K562 (cell line): Measurements from ENCODE around the gene CDCP1. TPM values are rescaled to one million over a fixed set of nuclear protein-coding genes. Genes with fewer than 3 reads are reported as not detected.

ENCODE experiments used
- ASH1L ChIP-seq: fragments of 450-650 bp; IDR thresholded peaks from 2 replicates; pipeline ENCODE4 v1.6.1; 2018; ENCODE audit warnings: borderline replicate concordance, mild to moderate bottlenecking, low read depth; ENCODE audit not compliant: partially characterized antibody
- EZH2 ChIP-seq: IDR thresholded peaks from 2 replicates; pipeline ENCODE4 v1.6.1; 2012; ENCODE audit warnings: low read depth, mild to moderate bottlenecking, inconsistent platforms, low read length, borderline replicate concordance
- FOXP1 ChIP-seq: sonication (generic); formaldehyde crosslinking; IDR thresholded peaks from 2 replicates; pipeline ENCODE4 v1.8.0; 2022; ENCODE audit warnings: mild to moderate bottlenecking, missing genetic modification reagents
- GTF2A2 ChIP-seq: IDR thresholded peaks from 2 replicates; pipeline ENCODE4 v1.6.1; 2016; ENCODE audit warnings: mild to moderate bottlenecking, missing genetic modification characterization, missing compliant biosample characterization
- JUND ChIP-seq, 2 experiments: IDR thresholded peaks; 2 replicates in 1 of 2; 3 replicates in 1 of 2; pipeline ENCODE4 v1.6.1; 2011; ENCODE audit warnings: borderline replicate concordance in 2 of 2, low read depth in 2 of 2, low read length in 2 of 2, improper control_type of control experiment in 1 of 2, missing biosample characterization in 1 of 2, missing genetic modification characterization in 1 of 2, missing genetic modification reagents in 1 of 2
- KDM1A ChIP-seq, 2 experiments: fragments of 450-650 bp; IDR thresholded peaks; 2 replicates each; pipeline ENCODE4 v1.6.1; 2016; ENCODE audit warnings: mild to moderate bottlenecking in 2 of 2
- KDM4B ChIP-seq, 2 experiments: fragments of 450-650 bp in 1 of 2; sonication (generic) in 1 of 2; IDR thresholded peaks; 2 replicates each; pipeline ENCODE4 v1.6.1; 2016 to 2017; ENCODE audit warnings: borderline replicate concordance in 2 of 2, antibody characterized with exemption in 1 of 2, low read depth in 1 of 2, mild to moderate bottlenecking in 1 of 2
- NBN ChIP-seq: fragments of 450-650 bp; IDR thresholded peaks from 2 replicates; pipeline ENCODE4 v1.6.1; 2016; ENCODE audit warnings: low read depth, mild to moderate bottlenecking
- NFE2 ChIP-seq: IDR thresholded peaks from 2 replicates; pipeline ENCODE4 v1.6.1; 2014; ENCODE audit warnings: antibody characterized with exemption, low read depth
- NR2C2 ChIP-seq, 2 experiments: fragments of 200-800 bp in 1 of 2; sonication (Bioruptor generic) in 1 of 2; sonication (generic) in 1 of 2; formaldehyde crosslinking in 1 of 2; IDR thresholded peaks; 2 replicates each; pipeline versions ENCODE4 v1.6.1 to v1.8.0; 2016 to 2022; ENCODE audit warnings: mild to moderate bottlenecking in 1 of 2, missing compliant biosample characterization in 1 of 2, missing genetic modification characterization in 1 of 2, missing genetic modification reagents in 1 of 2
- POLR2H ChIP-seq: IDR thresholded peaks from 2 replicates; pipeline ENCODE4 v1.6.1; 2016; ENCODE audit warnings: missing genetic modification characterization, low read depth, mild to moderate bottlenecking, control low read depth, missing compliant biosample characterization, moderate library complexity
- ZEB2 ChIP-seq: fragments of 450-650 bp; IDR thresholded peaks from 2 replicates; pipeline ENCODE4 v1.6.1; 2016
- ZFP30 ChIP-seq: fragments of 250-450 bp; sonication (Bioruptor Pico); IDR thresholded peaks from 2 replicates; pipeline ENCODE4 v1.8.0; 2022; ENCODE audit warnings: moderate library complexity, mild to moderate bottlenecking, inconsistent platforms, borderline replicate concordance
- ZNF239 ChIP-seq: fragments of 250-450 bp; sonication (Bioruptor Pico); IDR thresholded peaks from 2 replicates; pipeline ENCODE4 v1.4.0; 2020; ENCODE audit warnings: mild to moderate bottlenecking
- polyA plus RNA-seq, 8 experiments: library from polyadenylated mRNA; depleted of rRNA in 4 of 8; stranded (reverse) in 5 of 8; unstranded in 3 of 8; fragments of >200 nt; fragmentation: Nextera tagmentation in 2 of 8; fragmentation: Illumina TruSeq in 1 of 8; extraction: Ambion mirVana in 2 of 8; extraction: Trizol in 1 of 8; gene quantifications; 2 replicates each; pipeline versions ENCODE4 v1.2.1 to v1.2.3, GENCODE V29; 2011 to 2014; ENCODE audit warnings: inconsistent platforms in 1 of 8, missing spikeins in 1 of 8
- total RNA-seq, 7 experiments: library from RNA; depleted of rRNA in 6 of 7; stranded (reverse); fragments of >200 nt in 6 of 7; fragmentation: Illumina TruSeq in 2 of 7; extraction: Trizol in 2 of 7; gene quantifications; 2 replicates each; pipeline versions ENCODE4 v1.2.1 to v1.2.3, GENCODE V29; 2011 to 2021; ENCODE audit warnings: low replicate concordance in 1 of 7
- TF ChIP-seq, protein P1 (sequence below): fragments of 250-450 bp; sonication (Bioruptor Pico); IDR thresholded peaks from 2 replicates; pipeline ENCODE4 v1.9.0; 2021; ENCODE audit warnings: mild to moderate bottlenecking, inconsistent platforms
- TF ChIP-seq, protein P2 (sequence below): fragments of 450-650 bp; formaldehyde crosslinking; IDR thresholded peaks from 2 replicates; pipeline ENCODE4 v1.4.0; 2020; ENCODE audit warnings: mild to moderate bottlenecking, moderate library complexity
- TF ChIP-seq, protein P3 (sequence below), 2 experiments: IDR thresholded peaks; 2 replicates each; pipeline ENCODE4 v1.6.1; 2012; ENCODE audit warnings: improper control_type of control experiment in 2 of 2, low read depth in 2 of 2, low read length in 2 of 2, borderline replicate concordance in 1 of 2
- TF ChIP-seq, protein P4 (sequence below): fragments of 200-800 bp; sonication (Bioruptor generic); IDR thresholded peaks from 2 replicates; pipeline ENCODE4 v1.6.1; 2017; ENCODE audit warnings: missing genetic modification characterization, missing compliant biosample characterization

Gene CDCP1
- total and polyA plus RNA-seq, 9 of the 15 experiments (the other 6 are each of a cell fraction or from before 2014, with no cell fraction given), result 3.9 to 16.4 (median 5.2) TPM

DNA sequence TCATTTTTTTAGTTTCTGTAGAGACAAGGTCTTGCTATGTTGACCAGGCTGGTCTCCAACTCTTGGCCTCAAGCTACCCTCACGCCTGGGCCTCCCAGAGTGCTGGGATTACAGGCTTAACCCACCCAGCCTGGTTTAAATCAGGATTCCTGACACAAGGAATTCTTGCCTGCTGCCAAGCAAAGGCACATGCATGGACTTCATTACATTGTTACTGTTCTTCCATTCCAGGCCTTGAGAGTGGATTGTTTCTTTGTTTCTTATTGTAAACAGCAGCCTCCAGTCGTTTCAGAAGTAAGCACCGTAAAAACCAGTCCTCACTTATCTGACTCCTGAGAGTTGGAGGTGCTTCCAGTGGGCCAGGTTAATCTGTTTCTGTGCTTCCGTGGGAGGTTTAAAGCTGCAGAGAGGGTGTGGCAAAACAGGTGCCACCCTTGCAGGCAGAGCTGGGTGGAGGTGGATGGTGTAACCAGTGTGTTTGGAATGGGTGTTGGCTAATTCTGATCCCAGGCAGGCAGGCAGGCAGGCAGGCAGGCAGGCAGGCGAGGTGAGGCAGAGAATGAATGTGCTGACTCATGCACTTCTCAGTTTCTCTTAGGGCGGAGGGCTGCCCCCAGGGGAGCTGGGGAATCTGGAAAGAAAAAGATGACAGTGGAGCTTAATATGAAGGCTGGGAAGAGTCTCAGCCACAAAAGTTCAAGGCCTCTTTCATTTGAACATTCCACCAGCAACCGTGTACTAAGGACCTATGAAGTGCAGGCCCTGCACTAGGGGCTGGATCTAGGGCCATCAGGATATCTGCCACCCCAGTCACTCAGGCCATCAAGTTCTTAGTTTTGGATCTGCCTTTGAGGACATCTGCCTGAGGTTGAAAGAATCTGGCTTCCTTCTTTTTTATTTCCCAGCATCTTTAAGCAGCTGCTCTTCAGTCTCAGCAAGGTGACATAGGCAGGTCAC, 37.0 kb upstream of the CDCP1 start (continued):
- TF ChIP-seq FOXP1 (CRISPR knock-in tag), result no peak
- no peak for TF ChIP-seq ASH1L
- peak; percentile 98 for TF ChIP-seq NFE2
- TF ChIP-seq, protein P1, sequence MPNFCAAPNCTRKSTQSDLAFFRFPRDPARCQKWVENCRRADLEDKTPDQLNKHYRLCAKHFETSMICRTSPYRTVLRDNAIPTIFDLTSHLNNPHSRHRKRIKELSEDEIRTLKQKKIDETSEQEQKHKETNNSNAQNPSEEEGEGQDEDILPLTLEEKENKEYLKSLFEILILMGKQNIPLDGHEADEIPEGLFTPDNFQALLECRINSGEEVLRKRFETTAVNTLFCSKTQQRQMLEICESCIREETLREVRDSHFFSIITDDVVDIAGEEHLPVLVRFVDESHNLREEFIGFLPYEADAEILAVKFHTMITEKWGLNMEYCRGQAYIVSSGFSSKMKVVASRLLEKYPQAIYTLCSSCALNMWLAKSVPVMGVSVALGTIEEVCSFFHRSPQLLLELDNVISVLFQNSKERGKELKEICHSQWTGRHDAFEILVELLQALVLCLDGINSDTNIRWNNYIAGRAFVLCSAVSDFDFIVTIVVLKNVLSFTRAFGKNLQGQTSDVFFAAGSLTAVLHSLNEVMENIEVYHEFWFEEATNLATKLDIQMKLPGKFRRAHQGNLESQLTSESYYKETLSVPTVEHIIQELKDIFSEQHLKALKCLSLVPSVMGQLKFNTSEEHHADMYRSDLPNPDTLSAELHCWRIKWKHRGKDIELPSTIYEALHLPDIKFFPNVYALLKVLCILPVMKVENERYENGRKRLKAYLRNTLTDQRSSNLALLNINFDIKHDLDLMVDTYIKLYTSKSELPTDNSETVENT (CRISPR knock-in tag), result no peak
- TF ChIP-seq, protein P2, sequence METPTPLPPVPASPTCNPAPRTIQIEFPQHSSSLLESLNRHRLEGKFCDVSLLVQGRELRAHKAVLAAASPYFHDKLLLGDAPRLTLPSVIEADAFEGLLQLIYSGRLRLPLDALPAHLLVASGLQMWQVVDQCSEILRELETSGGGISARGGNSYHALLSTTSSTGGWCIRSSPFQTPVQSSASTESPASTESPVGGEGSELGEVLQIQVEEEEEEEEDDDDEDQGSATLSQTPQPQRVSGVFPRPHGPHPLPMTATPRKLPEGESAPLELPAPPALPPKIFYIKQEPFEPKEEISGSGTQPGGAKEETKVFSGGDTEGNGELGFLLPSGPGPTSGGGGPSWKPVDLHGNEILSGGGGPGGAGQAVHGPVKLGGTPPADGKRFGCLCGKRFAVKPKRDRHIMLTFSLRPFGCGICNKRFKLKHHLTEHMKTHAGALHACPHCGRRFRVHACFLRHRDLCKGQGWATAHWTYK (CRISPR knock-in tag), result no peak
- TF ChIP-seq GTF2A2 (tag), result no peak
- TF ChIP-seq, protein P3, sequence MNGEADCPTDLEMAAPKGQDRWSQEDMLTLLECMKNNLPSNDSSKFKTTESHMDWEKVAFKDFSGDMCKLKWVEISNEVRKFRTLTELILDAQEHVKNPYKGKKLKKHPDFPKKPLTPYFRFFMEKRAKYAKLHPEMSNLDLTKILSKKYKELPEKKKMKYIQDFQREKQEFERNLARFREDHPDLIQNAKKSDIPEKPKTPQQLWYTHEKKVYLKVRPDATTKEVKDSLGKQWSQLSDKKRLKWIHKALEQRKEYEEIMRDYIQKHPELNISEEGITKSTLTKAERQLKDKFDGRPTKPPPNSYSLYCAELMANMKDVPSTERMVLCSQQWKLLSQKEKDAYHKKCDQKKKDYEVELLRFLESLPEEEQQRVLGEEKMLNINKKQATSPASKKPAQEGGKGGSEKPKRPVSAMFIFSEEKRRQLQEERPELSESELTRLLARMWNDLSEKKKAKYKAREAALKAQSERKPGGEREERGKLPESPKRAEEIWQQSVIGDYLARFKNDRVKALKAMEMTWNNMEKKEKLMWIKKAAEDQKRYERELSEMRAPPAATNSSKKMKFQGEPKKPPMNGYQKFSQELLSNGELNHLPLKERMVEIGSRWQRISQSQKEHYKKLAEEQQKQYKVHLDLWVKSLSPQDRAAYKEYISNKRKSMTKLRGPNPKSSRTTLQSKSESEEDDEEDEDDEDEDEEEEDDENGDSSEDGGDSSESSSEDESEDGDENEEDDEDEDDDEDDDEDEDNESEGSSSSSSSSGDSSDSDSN (IDR thresholded peaks at IDR 0.05; ENCODE audit: borderline replicate concordance in 1 of 2, low read depth in 2 of 2, low read length in 2 of 2), result no peak
- TF ChIP-seq NR2C2 (CRISPR knock-in tag; IDR thresholded peaks at IDR 0.05), result no peak
- no peak for TF ChIP-seq NR2C2 (tag; IDR thresholded peaks at IDR 0.05)
- TF ChIP-seq ZEB2, result peak; percentile 81
- TF ChIP-seq POLR2H (tag), result no peak
- TF ChIP-seq KDM4B (IDR thresholded peaks at IDR 0.05; ENCODE audit: borderline replicate concordance in 2 of 2, low read depth in 1 of 2), result no peak
- TF ChIP-seq, protein P4, sequence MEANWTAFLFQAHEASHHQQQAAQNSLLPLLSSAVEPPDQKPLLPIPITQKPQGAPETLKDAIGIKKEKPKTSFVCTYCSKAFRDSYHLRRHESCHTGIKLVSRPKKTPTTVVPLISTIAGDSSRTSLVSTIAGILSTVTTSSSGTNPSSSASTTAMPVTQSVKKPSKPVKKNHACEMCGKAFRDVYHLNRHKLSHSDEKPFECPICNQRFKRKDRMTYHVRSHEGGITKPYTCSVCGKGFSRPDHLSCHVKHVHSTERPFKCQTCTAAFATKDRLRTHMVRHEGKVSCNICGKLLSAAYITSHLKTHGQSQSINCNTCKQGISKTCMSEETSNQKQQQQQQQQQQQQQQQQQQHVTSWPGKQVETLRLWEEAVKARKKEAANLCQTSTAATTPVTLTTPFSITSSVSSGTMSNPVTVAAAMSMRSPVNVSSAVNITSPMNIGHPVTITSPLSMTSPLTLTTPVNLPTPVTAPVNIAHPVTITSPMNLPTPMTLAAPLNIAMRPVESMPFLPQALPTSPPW (CRISPR knock-in tag), result no peak
- TF ChIP-seq NBN, result peak; percentile 63; the same call in 1 of the 2 replicates
- no peak for TF ChIP-seq ZNF239
- no peak for TF ChIP-seq ZFP30 (CRISPR knock-in tag)
- TF ChIP-seq JUND (IDR thresholded peaks at IDR 0.05; ENCODE audit: borderline replicate concordance, low read depth, low read length), result 0 out of 2 replicates have a peak, but pooled peaks have one; percentile 35
- TF ChIP-seq JUND (tag; IDR thresholded peaks at IDR 0.05; ENCODE audit: borderline replicate concordance, low read depth, low read length), result peak; percentile 35; the same call in 1 of the 3 replicates
- TF ChIP-seq EZH2, result no peak
- no peak for TF ChIP-seq KDM1A (IDR thresholded peaks at IDR 0.05)
